WTC11 (cell line): ENCODE results near the gene LMOD3. TPM values are rescaled to one million over a fixed set of nuclear protein-coding genes. Genes with fewer than 3 reads are reported as not detected.

ENCODE experiments used
- ATAC-seq: fragments of 200-7000 bp; cut with Tn5 transposase; 2 replicates; pipeline ENCODE4 v1.10.0; 2021; ENCODE audit warnings: mild to moderate bottlenecking, moderate library complexity
- CTCF ChIA-PET: fragments of 300-600 bp; sonication (Branson Sonifier 250); formaldehyde crosslinking; loops from one replicate; lab custom pipeline; 2021; ENCODE audit warnings: antibody characterized with exemption; lab: Charles Lee
- POLR2A ChIA-PET: fragments of 350-600 bp; sonication (Branson Sonifier 250); formaldehyde crosslinking; loops from one replicate; lab custom pipeline; 2021; ENCODE audit warnings: antibody characterized with exemption; lab: Charles Lee
- DNase-seq: peaks from one replicate; pipeline ENCODE4 v3.0.0; 2021; ENCODE audit warnings: low spot score
- H3K27ac Mint-ChIP-seq: 2 replicates; pipeline ENCODE4 v1.8.0; 2021; ENCODE audit warnings: mixed read lengths
- H3K27me3 Mint-ChIP-seq: 2 replicates; pipeline ENCODE4 v1.8.0; 2021; ENCODE audit warnings: low read depth, mild to moderate bottlenecking, moderate library complexity, mixed read lengths
- H3K36me3 Mint-ChIP-seq: 2 replicates; pipeline ENCODE4 v1.8.0; 2021; ENCODE audit warnings: mixed read lengths
- H3K4me1 Mint-ChIP-seq: 2 replicates; pipeline ENCODE4 v1.8.0; 2022; ENCODE audit warnings: mixed read lengths
- H3K4me3 Mint-ChIP-seq: 2 replicates; pipeline ENCODE4 v1.8.0; 2021; ENCODE audit warnings: mild to moderate bottlenecking, moderate library complexity, mixed read lengths
- H3K9me3 Mint-ChIP-seq: 2 replicates; pipeline ENCODE4 v1.8.0; 2021; ENCODE audit warnings: mixed read lengths
- E2F1 ChIP-seq: sonication (generic); formaldehyde crosslinking; IDR thresholded peaks from 2 replicates; pipeline ENCODE4 v1.8.0; 2022; ENCODE audit warnings: mild to moderate bottlenecking, missing genetic modification reagents
- ELF4 ChIP-seq: sonication (generic); formaldehyde crosslinking; IDR thresholded peaks from 2 replicates; pipeline ENCODE4 v1.8.1; 2022; ENCODE audit warnings: low read depth, mild to moderate bottlenecking, moderate library complexity, missing genetic modification reagents
- ETV6 ChIP-seq: sonication (generic); formaldehyde crosslinking; IDR thresholded peaks from 2 replicates; pipeline ENCODE4 v1.8.1; 2022; ENCODE audit warnings: mild to moderate bottlenecking, missing genetic modification reagents
- FOXK1 ChIP-seq: sonication (generic); formaldehyde crosslinking; IDR thresholded peaks from 2 replicates; pipeline ENCODE4 v1.8.0; 2022; ENCODE audit warnings: mild to moderate bottlenecking, moderate library complexity, missing genetic modification reagents
- GTF2I ChIP-seq: fragments of 250-450 bp; sonication (Bioruptor Pico); conservative IDR thresholded peaks from 2 replicates; pipeline ENCODE4 v1.4.0; 2021; ENCODE audit warnings: mild to moderate bottlenecking
- HMGXB4 ChIP-seq: sonication (generic); formaldehyde crosslinking; IDR thresholded peaks from 2 replicates; pipeline ENCODE4 v1.8.1; 2023; ENCODE audit warnings: mild to moderate bottlenecking, moderate library complexity, missing genetic modification reagents
- MXD4 ChIP-seq: fragments of 250-450 bp; sonication (Bioruptor Pico); IDR thresholded peaks from 2 replicates; pipeline ENCODE4 v1.8.0; 2021; ENCODE audit warnings: mild to moderate bottlenecking, moderate library complexity, borderline replicate concordance
- SP1 ChIP-seq: sonication (generic); formaldehyde crosslinking; conservative IDR thresholded peaks from 2 replicates; pipeline ENCODE4 v1.8.1; 2022; ENCODE audit warnings: missing genetic modification reagents
- TCF7 ChIP-seq: sonication (generic); formaldehyde crosslinking; IDR thresholded peaks from 2 replicates; pipeline ENCODE4 v1.8.0; 2022; ENCODE audit warnings: mild to moderate bottlenecking, low read depth, missing genetic modification reagents, moderate library complexity
- ZNF138 ChIP-seq: sonication (generic); formaldehyde crosslinking; conservative IDR thresholded peaks from 2 replicates; pipeline ENCODE4 v1.8.1; 2022; ENCODE audit warnings: mild to moderate bottlenecking, moderate library complexity, missing genetic modification reagents
- ZNF219 ChIP-seq: sonication (generic); formaldehyde crosslinking; IDR thresholded peaks from 2 replicates; pipeline ENCODE4 v1.8.0; 2023; ENCODE audit warnings: missing genetic modification reagents, mild to moderate bottlenecking, borderline replicate concordance
- ZNF425 ChIP-seq: fragments of 250-450 bp; sonication (Bioruptor Pico); conservative IDR thresholded peaks from 2 replicates; pipeline ENCODE4 v1.9.0; 2021; ENCODE audit warnings: mild to moderate bottlenecking
- total RNA-seq: library from RNA; stranded (reverse); gene quantifications from 3 replicates; pipeline ENCODE4 v1.2.3, GENCODE V29; 2021
- TF ChIP-seq, protein P1 (sequence below): fragments of 250-450 bp; sonication (Bioruptor Pico); IDR thresholded peaks from 2 replicates; pipeline ENCODE4 v1.9.0; 2021; ENCODE audit warnings: moderate library complexity, mild to moderate bottlenecking, inconsistent platforms, borderline replicate concordance
- TF ChIP-seq, protein P2 (sequence below): sonication (generic); formaldehyde crosslinking; IDR thresholded peaks from 2 replicates; pipeline ENCODE4 v1.8.0; 2022; ENCODE audit warnings: missing genetic modification reagents
- TF ChIP-seq, protein P3 (sequence below): fragments of 250-450 bp; sonication (Bioruptor Pico); IDR thresholded peaks from 2 replicates; pipeline ENCODE4 v1.8.0; 2021; ENCODE audit warnings: mild to moderate bottlenecking
- TF ChIP-seq, protein P4 (sequence below): sonication (generic); formaldehyde crosslinking; IDR thresholded peaks from 2 replicates; pipeline ENCODE4 v1.8.0; 2023; ENCODE audit warnings: mild to moderate bottlenecking, missing genetic modification reagents

The LMOD3 gene
- total RNA-seq, 1 experiment from 2014 or later: not detected

- Mint-ChIP-seq H3K9me3 (no peaks in the 10 kb centered on the region), H3K27ac (no peak overlapping the region), H3K36me3 (peaks cover 11% of the 10 kb centered on the region), H3K4me3 (no peak overlapping the region), H3K27me3 (no peaks in the 10 kb centered on the region), H3K4me1 (peaks cover 17% of the 10 kb centered on the region)
- ChIA-PET POLR2A (no interaction called here), CTCF (interaction anchor here (0.9 kb wide), 1 partner anchor 22 kb away, joined by 5 read pairs; no protein-coding TSS in a partner anchor)
- no peak for ATAC-seq
- DNase-seq: no peak
- TF ChIP-seq HMGXB4 (no peak), GTF2I (CRISPR knock-in tag) (no peak), ZNF138 (no peak), FOXK1 (no peak), ZNF219 (no peak)
- TF ChIP-seq, protein P1, sequence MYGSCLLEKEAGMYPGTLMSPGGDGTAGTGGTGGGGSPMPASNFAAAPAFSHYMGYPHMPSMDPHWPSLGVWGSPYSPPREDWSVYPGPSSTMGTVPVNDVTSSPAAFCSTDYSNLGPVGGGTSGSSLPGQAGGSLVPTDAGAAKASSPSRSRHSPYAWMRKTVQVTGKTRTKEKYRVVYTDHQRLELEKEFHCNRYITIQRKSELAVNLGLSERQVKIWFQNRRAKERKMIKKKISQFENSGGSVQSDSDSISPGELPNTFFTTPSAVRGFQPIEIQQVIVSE (CRISPR knock-in tag): no peak
These were observed 22.8 kb downstream of the LMOD3 start for GRCh38 chr3:69099576-69099975.

GRCh38 chr3:69097407-69098086 is 24.8 kb downstream of the LMOD3 start:
- DNase-seq (no peak), ATAC-seq (no peak)
- ChIA-PET CTCF (interaction anchor here (0.7 to 1.1 kb wide), 2 partner anchors 24 to 1847 kb away, joined by 3 read pairs; no protein-coding TSS in a partner anchor), POLR2A (no interaction called here)
- no peak for TF ChIP-seq ETV6 (CRISPR knock-in tag)
- TF ChIP-seq, protein P2, sequence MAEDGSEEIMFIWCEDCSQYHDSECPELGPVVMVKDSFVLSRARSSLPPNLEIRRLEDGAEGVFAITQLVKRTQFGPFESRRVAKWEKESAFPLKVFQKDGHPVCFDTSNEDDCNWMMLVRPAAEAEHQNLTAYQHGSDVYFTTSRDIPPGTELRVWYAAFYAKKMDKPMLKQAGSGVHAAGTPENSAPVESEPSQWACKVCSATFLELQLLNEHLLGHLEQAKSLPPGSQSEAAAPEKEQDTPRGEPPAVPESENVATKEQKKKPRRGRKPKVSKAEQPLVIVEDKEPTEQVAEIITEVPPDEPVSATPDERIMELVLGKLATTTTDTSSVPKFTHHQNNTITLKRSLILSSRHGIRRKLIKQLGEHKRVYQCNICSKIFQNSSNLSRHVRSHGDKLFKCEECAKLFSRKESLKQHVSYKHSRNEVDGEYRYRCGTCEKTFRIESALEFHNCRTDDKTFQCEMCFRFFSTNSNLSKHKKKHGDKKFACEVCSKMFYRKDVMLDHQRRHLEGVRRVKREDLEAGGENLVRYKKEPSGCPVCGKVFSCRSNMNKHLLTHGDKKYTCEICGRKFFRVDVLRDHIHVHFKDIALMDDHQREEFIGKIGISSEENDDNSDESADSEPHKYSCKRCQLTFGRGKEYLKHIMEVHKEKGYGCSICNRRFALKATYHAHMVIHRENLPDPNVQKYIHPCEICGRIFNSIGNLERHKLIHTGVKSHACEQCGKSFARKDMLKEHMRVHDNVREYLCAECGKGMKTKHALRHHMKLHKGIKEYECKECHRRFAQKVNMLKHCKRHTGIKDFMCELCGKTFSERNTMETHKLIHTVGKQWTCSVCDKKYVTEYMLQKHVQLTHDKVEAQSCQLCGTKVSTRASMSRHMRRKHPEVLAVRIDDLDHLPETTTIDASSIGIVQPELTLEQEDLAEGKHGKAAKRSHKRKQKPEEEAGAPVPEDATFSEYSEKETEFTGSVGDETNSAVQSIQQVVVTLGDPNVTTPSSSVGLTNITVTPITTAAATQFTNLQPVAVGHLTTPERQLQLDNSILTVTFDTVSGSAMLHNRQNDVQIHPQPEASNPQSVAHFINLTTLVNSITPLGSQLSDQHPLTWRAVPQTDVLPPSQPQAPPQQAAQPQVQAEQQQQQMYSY: peak; percentile 60
- Mint-ChIP-seq H3K9me3 (no peaks in the 10 kb centered on the region), H3K4me3 (no peak overlapping the region), H3K27me3 (no peaks in the 10 kb centered on the region), H3K36me3 (peaks cover 7% of the 10 kb centered on the region), H3K27ac (no peak overlapping the region), H3K4me1 (peaks cover 33% of the 10 kb centered on the region)

DNA sequence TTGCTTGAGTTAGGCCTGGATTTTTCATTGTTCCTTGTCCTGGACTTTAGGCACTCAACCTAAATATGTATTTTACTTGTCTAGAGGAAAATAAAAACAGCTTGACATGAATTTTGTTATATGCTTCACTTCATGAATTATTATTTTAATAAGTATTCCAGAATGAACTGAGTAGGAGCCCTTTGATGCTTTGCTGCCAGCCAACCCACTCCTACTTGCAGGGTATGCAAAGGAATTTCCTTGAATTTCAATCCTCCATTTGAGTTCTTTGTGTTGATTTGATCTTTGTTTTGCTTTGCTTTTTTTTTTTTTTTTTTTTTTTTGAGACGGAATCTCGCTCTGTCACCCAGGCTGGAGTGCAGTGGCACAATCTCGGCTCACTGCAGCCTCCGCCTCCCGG is 26.1 kb downstream of the LMOD3 start:
- CTCF ChIA-PET: interaction anchor here (0.6 kb wide), 1 partner anchor 115 kb away, joined by 3 read pairs; no protein-coding TSS in a partner anchor
- H3K4me3 Mint-ChIP-seq: no peak overlapping the region
- H3K9me3 Mint-ChIP-seq: no peaks in the 10 kb centered on the region
- no peak for TF ChIP-seq SP1 (CRISPR knock-in tag)
- TF ChIP-seq E2F1 (CRISPR knock-in tag): no peak
- TF ChIP-seq, protein P1 (CRISPR knock-in tag): no peak
- TF ChIP-seq MXD4 (CRISPR knock-in tag): no peak
- TF ChIP-seq, protein P3, sequence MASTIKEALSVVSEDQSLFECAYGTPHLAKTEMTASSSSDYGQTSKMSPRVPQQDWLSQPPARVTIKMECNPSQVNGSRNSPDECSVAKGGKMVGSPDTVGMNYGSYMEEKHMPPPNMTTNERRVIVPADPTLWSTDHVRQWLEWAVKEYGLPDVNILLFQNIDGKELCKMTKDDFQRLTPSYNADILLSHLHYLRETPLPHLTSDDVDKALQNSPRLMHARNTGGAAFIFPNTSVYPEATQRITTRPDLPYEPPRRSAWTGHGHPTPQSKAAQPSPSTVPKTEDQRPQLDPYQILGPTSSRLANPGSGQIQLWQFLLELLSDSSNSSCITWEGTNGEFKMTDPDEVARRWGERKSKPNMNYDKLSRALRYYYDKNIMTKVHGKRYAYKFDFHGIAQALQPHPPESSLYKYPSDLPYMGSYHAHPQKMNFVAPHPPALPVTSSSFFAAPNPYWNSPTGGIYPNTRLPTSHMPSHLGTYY (CRISPR knock-in tag): no peak
- no peak for TF ChIP-seq TCF7 (CRISPR knock-in tag)
- TF ChIP-seq, protein P4, sequence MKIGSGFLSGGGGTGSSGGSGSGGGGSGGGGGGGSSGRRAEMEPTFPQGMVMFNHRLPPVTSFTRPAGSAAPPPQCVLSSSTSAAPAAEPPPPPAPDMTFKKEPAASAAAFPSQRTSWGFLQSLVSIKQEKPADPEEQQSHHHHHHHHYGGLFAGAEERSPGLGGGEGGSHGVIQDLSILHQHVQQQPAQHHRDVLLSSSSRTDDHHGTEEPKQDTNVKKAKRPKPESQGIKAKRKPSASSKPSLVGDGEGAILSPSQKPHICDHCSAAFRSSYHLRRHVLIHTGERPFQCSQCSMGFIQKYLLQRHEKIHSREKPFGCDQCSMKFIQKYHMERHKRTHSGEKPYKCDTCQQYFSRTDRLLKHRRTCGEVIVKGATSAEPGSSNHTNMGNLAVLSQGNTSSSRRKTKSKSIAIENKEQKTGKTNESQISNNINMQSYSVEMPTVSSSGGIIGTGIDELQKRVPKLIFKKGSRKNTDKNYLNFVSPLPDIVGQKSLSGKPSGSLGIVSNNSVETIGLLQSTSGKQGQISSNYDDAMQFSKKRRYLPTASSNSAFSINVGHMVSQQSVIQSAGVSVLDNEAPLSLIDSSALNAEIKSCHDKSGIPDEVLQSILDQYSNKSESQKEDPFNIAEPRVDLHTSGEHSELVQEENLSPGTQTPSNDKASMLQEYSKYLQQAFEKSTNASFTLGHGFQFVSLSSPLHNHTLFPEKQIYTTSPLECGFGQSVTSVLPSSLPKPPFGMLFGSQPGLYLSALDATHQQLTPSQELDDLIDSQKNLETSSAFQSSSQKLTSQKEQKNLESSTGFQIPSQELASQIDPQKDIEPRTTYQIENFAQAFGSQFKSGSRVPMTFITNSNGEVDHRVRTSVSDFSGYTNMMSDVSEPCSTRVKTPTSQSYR (CRISPR knock-in tag): no peak
- TF ChIP-seq ELF4 (CRISPR knock-in tag): no peak
- TF ChIP-seq ZNF425: no peak
- H3K27me3 Mint-ChIP-seq: no peaks in the 10 kb centered on the region
- peaks cover 43% of the 10 kb centered on the region for H3K4me1 Mint-ChIP-seq
- H3K27ac Mint-ChIP-seq: no peak overlapping the region
- POLR2A ChIA-PET: no interaction called here
- DNase-seq (no peak), ATAC-seq (peak; percentile 41; the same call in 1 of the 2 replicates)
- no peaks in the 10 kb centered on the region for H3K36me3 Mint-ChIP-seq
